ENCODE results near the gene ZC3H13.

Gene ZC3H13

DNA sequence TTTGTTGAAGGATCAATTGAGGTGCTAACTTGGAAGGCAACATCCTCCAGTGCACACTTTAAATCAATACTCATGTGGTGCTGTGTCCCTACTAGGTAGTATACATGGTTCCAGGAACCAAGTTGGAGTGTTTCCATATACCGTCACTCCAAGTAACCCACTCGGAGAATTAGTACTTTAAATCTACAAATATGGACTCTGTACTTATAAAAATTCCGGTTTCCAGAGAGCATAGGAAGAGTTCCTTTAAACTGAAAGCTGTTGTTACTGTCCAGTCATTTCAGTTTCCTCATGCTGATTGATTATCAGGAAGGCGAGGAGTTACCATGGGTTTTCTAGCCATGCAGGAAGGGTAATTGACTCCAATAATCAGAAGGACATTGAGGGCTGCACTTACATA, 45.1 kb upstream of the ZC3H13 start:
- TF ChIP-seq ZNF792 (tag by site-specific recombination; IDR thresholded peaks at IDR 0.05) (no peak), MYNN (tag by site-specific recombination; IDR thresholded peaks at IDR 0.05; ENCODE audit: borderline replicate concordance) (no peak), KLF9 (tag by site-specific recombination; IDR thresholded peaks at IDR 0.05; ENCODE audit: low read depth) (no peak), ZNF292 (tag by site-specific recombination; IDR thresholded peaks at IDR 0.05; ENCODE audit: borderline replicate concordance, low read depth) (no peak)
- TF ChIP-seq, protein P1, sequence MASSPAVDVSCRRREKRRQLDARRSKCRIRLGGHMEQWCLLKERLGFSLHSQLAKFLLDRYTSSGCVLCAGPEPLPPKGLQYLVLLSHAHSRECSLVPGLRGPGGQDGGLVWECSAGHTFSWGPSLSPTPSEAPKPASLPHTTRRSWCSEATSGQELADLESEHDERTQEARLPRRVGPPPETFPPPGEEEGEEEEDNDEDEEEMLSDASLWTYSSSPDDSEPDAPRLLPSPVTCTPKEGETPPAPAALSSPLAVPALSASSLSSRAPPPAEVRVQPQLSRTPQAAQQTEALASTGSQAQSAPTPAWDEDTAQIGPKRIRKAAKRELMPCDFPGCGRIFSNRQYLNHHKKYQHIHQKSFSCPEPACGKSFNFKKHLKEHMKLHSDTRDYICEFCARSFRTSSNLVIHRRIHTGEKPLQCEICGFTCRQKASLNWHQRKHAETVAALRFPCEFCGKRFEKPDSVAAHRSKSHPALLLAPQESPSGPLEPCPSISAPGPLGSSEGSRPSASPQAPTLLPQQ (tag by site-specific recombination; IDR thresholded peaks at IDR 0.05) = no peak
- Histone ChIP-seq H3K9me3 (ENCODE audit: control insufficient read depth, insufficient read depth, low read depth, low read length) (no peaks in the 10 kb centered on the region), H3K4me1 (ENCODE audit: control insufficient read depth, insufficient read depth, low read length) (no peaks in the 10 kb centered on the region), H3K4me3 (ENCODE audit: low read depth, low read length) (no peak overlapping the region), H3K36me3 (ENCODE audit: control insufficient read depth in 2 of 2, insufficient read depth in 1 of 2, low read length in 2 of 2) (no peaks in the 10 kb centered on the region), H3K27ac (ENCODE audit: extremely low read depth, low read depth, low read length) (no peak overlapping the region)
- ChIA-PET POLR2A (no interaction called here), CTCF (no interaction called here)

DNA sequence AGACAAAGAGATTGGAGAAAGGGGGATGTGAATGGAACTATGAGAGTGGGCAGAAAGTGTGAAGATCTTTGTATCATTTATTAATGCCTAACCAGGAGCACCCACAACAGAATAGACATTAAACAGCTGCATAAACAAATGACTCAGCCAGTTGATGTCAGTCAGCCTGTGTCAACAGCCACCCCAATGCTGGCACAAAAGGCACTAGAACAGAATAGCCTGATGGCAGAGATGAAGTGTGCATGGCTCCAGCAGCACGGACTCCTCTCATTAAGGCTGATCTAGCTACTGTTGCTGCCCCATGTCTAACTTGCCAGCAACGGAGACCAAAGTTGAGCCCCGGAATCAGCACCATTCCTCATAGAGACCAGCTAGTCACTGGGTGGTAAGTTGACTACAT, 44.5 kb upstream of the ZC3H13 start:
- ChIA-PET POLR2A (no interaction called here), CTCF (interaction anchor here (0.6 kb wide), 1 partner anchor 1656 kb away, joined by 3 read pairs; no protein-coding TSS in a partner anchor)
- H3K27ac ChIP-seq (ENCODE audit: extremely low read depth, low read depth, low read length) = no peak overlapping the region
- no peak overlapping the region for H3K4me3 ChIP-seq (ENCODE audit: low read depth, low read length)
- H3K36me3 ChIP-seq (ENCODE audit: control insufficient read depth in 2 of 2, insufficient read depth in 1 of 2, low read length in 2 of 2) = no peaks in the 10 kb centered on the region
- TF ChIP-seq ZBTB17 (tag by site-specific recombination; IDR thresholded peaks at IDR 0.05) (peak; percentile 54), ZNF521 (tag by site-specific recombination; IDR thresholded peaks at IDR 0.05) (no peak)
- no peaks in the 10 kb centered on the region for H3K9me3 ChIP-seq (ENCODE audit: control insufficient read depth, insufficient read depth, low read depth, low read length)
- no peaks in the 10 kb centered on the region for H3K4me1 ChIP-seq (ENCODE audit: control insufficient read depth, insufficient read depth, low read length)

DNA sequence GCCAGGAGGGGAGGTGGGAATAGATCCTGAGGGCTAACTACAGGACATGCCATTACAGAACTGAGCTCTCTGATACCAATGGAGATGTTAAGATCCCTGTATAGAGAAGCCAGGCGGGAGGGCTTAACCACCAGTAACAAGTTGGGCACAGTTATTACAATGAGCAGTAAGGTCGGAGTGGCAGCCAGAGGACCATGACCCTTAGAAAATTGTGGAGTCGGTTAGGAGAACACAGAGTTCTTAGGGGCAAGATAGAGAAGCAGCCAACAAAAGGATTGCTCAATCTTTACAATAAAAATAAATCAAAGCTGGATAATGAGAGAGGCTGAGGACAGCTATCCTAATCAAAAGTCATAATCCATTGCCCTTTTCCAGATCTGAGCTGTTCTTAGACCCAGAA, 41.9 kb upstream of the ZC3H13 start:
- CTCF ChIA-PET = interaction anchor here (0.5 to 0.9 kb wide), 2 partner anchors 13 to 203 kb away, joined by 3 read pairs; no protein-coding TSS in a partner anchor
- no peaks in the 10 kb centered on the region for H3K36me3 ChIP-seq (ENCODE audit: control insufficient read depth in 2 of 2, insufficient read depth in 1 of 2, low read length in 2 of 2)
- H3K4me1 ChIP-seq (ENCODE audit: control insufficient read depth, insufficient read depth, low read length) = no peaks in the 10 kb centered on the region
- no peaks in the 10 kb centered on the region for H3K9me3 ChIP-seq (ENCODE audit: control insufficient read depth, insufficient read depth, low read depth, low read length)
- no peak overlapping the region for H3K4me3 ChIP-seq (ENCODE audit: low read depth, low read length)
- POLR2A ChIA-PET = no interaction called here
- H3K27ac ChIP-seq (ENCODE audit: extremely low read depth, low read depth, low read length) = no peak overlapping the region
- TF ChIP-seq ZNF266 (tag by site-specific recombination; IDR thresholded peaks at IDR 0.05; ENCODE audit: low read depth) (no peak), GLI4 (tag by site-specific recombination; IDR thresholded peaks at IDR 0.05) (no peak), ZNF174 (tag by site-specific recombination; IDR thresholded peaks at IDR 0.05) (no peak), ZNF473 (tag by site-specific recombination; IDR thresholded peaks at IDR 0.05) (no peak), ZNF221 (tag by site-specific recombination; IDR thresholded peaks at IDR 0.05; ENCODE audit: borderline replicate concordance) (no peak)
- TF ChIP-seq, protein P2, sequence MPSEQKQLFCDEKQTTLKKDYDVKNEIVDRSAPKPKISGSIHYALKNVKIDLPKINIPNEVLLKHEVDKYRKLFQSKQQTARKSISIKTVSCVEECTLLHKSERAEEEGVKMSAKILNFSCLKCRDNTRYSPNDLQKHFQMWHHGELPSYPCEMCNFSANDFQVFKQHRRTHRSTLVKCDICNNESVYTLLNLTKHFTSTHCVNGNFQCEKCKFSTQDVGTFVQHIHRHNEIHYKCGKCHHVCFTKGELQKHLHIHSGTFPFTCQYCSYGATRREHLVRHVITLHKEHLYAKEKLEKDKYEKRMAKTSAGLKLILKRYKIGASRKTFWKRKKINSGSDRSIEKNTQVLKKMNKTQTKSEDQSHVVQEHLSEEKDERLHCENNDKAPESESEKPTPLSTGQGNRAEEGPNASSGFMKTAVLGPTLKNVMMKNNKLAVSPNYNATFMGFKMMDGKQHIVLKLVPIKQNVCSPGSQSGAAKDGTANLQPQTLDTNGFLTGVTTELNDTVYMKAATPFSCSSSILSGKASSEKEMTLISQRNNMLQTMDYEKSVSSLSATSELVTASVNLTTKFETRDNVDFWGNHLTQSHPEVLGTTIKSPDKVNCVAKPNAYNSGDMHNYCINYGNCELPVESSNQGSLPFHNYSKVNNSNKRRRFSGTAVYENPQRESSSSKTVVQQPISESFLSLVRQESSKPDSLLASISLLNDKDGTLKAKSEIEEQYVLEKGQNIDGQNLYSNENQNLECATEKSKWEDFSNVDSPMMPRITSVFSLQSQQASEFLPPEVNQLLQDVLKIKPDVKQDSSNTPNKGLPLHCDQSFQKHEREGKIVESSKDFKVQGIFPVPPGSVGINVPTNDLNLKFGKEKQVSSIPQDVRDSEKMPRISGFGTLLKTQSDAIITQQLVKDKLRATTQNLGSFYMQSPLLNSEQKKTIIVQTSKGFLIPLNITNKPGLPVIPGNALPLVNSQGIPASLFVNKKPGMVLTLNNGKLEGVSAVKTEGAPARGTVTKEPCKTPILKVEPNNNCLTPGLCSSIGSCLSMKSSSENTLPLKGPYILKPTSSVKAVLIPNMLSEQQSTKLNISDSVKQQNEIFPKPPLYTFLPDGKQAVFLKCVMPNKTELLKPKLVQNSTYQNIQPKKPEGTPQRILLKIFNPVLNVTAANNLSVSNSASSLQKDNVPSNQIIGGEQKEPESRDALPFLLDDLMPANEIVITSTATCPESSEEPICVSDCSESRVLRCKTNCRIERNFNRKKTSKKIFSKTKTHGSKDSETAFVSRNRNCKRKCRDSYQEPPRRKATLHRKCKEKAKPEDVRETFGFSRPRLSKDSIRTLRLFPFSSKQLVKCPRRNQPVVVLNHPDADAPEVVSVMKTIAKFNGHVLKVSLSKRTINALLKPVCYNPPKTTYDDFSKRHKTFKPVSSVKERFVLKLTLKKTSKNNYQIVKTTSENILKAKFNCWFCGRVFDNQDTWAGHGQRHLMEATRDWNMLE (tag by site-specific recombination; conservative IDR thresholded peaks at IDR 0.05; ENCODE audit: low read depth) = no peak
- TF ChIP-seq, protein P3, sequence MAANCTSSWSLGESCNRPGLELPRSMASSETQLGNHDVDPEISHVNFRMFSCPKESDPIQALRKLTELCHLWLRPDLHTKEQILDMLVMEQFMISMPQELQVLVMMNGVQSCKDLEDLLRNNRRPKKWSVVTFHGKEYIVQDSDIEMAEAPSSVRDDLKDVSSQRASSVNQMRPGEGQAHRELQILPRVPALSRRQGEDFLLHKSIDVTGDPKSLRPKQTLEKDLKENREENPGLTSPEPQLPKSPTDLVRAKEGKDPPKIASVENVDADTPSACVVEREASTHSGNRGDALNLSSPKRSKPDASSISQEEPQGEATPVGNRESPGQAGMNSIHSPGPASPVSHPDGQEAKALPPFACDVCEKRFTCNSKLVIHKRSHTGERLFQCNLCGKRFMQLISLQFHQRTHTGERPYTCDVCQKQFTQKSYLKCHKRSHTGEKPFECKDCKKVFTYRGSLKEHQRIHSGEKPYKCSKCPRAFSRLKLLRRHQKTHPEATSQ (tag by site-specific recombination; IDR thresholded peaks at IDR 0.05) = no peak
